HG03196 (cell line): Measurements from ENCODE around the gene TXNDC15.
A peak's percentile ranks its signal among the peaks of the same experiment; 100 is the strongest.
"Not testable (repeated sequence)": the region's sequence is repeated elsewhere in the genome, so short reads cannot be mapped to it uniquely, and the experiment has no call there.

Experiments used
- ATAC-seq: cut with Tn5 transposase; IDR thresholded peaks from one replicate; pipeline ENCODE4 v1.9.1; 2021; ENCODE audit not compliant: unreplicated experiment

TXNDC15 gene

GRCh38 chr5:134873987-134874830 lies at the start of gene TXNDC15:
TXNDC15 (plus strand) TSS chr5:134874371; CDS start chr5:134874428, 57 bp downstream.
- ATAC-seq: peak; percentile 84

GRCh38 chr5:134824681-134825080 lies 49.5 kb upstream of the TXNDC15 start:
- ATAC-seq: no peak

- no peak for ATAC-seq
Measured at GRCh38 chr5:134825212-134825611, 49.0 kb upstream of the TXNDC15 start.

GRCh38 chr5:134833340-134834032 lies 40.7 kb upstream of the TXNDC15 start:
- ATAC-seq: no peak

GRCh38 chr5:134835623-134836022 lies 38.5 kb upstream of the TXNDC15 start:
- no peak for ATAC-seq

GRCh38 chr5:134837530-134838181 lies 36.5 kb upstream of the TXNDC15 start:
- no peak for ATAC-seq

- not testable (repeated sequence) for ATAC-seq
Measured at GRCh38 chr5:134838361-134838760, 35.8 kb upstream of the TXNDC15 start.

GRCh38 chr5:134840811-134841210 lies 33.4 kb upstream of the TXNDC15 start:
- no peak for ATAC-seq

GRCh38 chr5:134844252-134844651 lies 29.9 kb upstream of the TXNDC15 start:
- no peak for ATAC-seq

GRCh38 chr5:134845335-134845851 lies 28.8 kb upstream of the TXNDC15 start:
- ATAC-seq: no peak

GRCh38 chr5:134845852-134846640 lies 28.1 kb upstream of the TXNDC15 start, which contains the start of gene C5orf24:
C5orf24 (plus strand) TSS chr5:134845968; CDS start chr5:134854901, 8,933 bp downstream.
- peak; percentile 91 for ATAC-seq

- ATAC-seq: peak; percentile 7
Measured at GRCh38 chr5:134846641-134846960, 27.6 kb upstream of the TXNDC15 start.

GRCh38 chr5:134849434-134849933 lies 24.7 kb upstream of the TXNDC15 start:
- not testable (repeated sequence) for ATAC-seq

- ATAC-seq: no peak
Measured at GRCh38 chr5:134851307-134851923, 22.8 kb upstream of the TXNDC15 start.

- ATAC-seq: not testable (repeated sequence)
Measured at GRCh38 chr5:134856465-134856864, 17.7 kb upstream of the TXNDC15 start.

GRCh38 chr5:134857401-134857800 lies 16.8 kb upstream of the TXNDC15 start:
- ATAC-seq: no peak

GRCh38 chr5:134864707-134865106 lies 9.5 kb upstream of the TXNDC15 start:
- ATAC-seq: no peak

GRCh38 chr5:134873494-134873893 lies 677 bp upstream of the TXNDC15 start:
- ATAC-seq: no peak

GRCh38 chr5:134874831-134875655 lies 872 bp downstream of the TXNDC15 start:
- ATAC-seq: no peak
